Measurements from ENCODE around the gene KCNK4. TPM values are rescaled to one million over a fixed set of nuclear protein-coding genes. Genes with fewer than 3 reads are reported as not detected.

The KCNK4 gene
- total RNA-seq, 1 experiment from 2014 or later: 0.28 TPM

- Histone ChIP-seq H4K91ac (ENCODE audit: insufficient read length, low read depth, low read length) (no peak overlapping the region), H3K23ac (ENCODE audit: insufficient read length, low read depth, low read length) (no peak overlapping the region), H2BK5ac (ENCODE audit: insufficient read length, low read length) (no peak overlapping the region), H3T11ph (ENCODE audit: low read length) (no peak overlapping the region), H3K9ac (ENCODE audit: extremely low read depth, insufficient read length, low read length) (no peak overlapping the region), H2AFZ (ENCODE audit: low read length) (no peak overlapping the region), H2BK15ac (ENCODE audit: low read depth, low read length) (no peak overlapping the region), H2AK5ac (ENCODE audit: insufficient read length, low read length) (no peak overlapping the region), H4K8ac (replicated peaks; ENCODE audit: insufficient read length, low read depth, low read length) (no peak overlapping the region), H3K27me3 (ENCODE audit: insufficient read depth, low read length) (no peaks in the 10 kb centered on the region), H3K18ac (ENCODE audit: insufficient read length, low read depth, low read length) (no peak overlapping the region), H4K5ac (ENCODE audit: insufficient read length, low read depth, low read length) (no peak overlapping the region), H3K4me1 (ENCODE audit: insufficient read depth, low read length) (no peaks in the 10 kb centered on the region; the same call in 1 of the 2 replicates), H3K4ac (ENCODE audit: low read depth, low read length) (no peak overlapping the region), H3K79me1 (ENCODE audit: insufficient read depth, low read depth, low read length, poor library complexity, severe bottlenecking) (no peaks in the 10 kb centered on the region), H3K14ac (ENCODE audit: insufficient read depth, low read length) (no peak overlapping the region), H2BK120ac (ENCODE audit: low read depth, low read length, poor library complexity, severe bottlenecking) (no peak overlapping the region), H4K20me1 (ENCODE audit: control insufficient read depth, insufficient read depth, insufficient read length) (peaks cover 2% of the 10 kb centered on the region), H3K23me2 (ENCODE audit: insufficient read length, low read depth, low read length, poor library complexity, severe bottlenecking) (peaks cover 3% of the 10 kb centered on the region), H3K27ac (ENCODE audit: insufficient read length, low read depth, low read length) (no peak overlapping the region), H3K56ac (ENCODE audit: insufficient read length, low read depth, low read length) (no peak overlapping the region), H2BK20ac (ENCODE audit: low read depth, low read length, poor library complexity, severe bottlenecking) (no peak overlapping the region), H3K79me2 (ENCODE audit: insufficient read depth, low read length) (no peaks in the 10 kb centered on the region), H3K9me3 (ENCODE audit: control insufficient read depth, low read depth, low read length) (no peaks in the 10 kb centered on the region), H2BK12ac (ENCODE audit: insufficient read length, low read depth, low read length) (no peak overlapping the region), H3K4me2 (ENCODE audit: insufficient read depth, insufficient read length, low read length) (no peak overlapping the region)
- H3K4me3 Mint-ChIP-seq: peak overlapping the region in 1 of 2 experiments; percentile 65; a peak in 2 of 5 replicates
- no peak for DNase-seq
- H3K9me3 Mint-ChIP-seq: no peaks in the 10 kb centered on the region
- peaks cover 29 to 34% of the 10 kb centered on the region in 2 experiments for H3K4me1 Mint-ChIP-seq
- H3K27me3 Mint-ChIP-seq (ENCODE audit: low read depth): no peaks in the 10 kb centered on the region
- no peak for TF ChIP-seq CTCF (conservative IDR thresholded peaks at IDR 0.05)
- no CpG with 5 or more reads among the region's 5 CpGs for WGBS (ENCODE audit: extremely low coverage, insufficient read length, low lambda C conversion rate)
- H3K36me3 Mint-ChIP-seq (ENCODE audit: insufficient read depth in 1 of 3, low read depth in 3 of 3): peaks cover 15 to 32% (median 31%) of the 10 kb centered on the region in 3 experiments; a peak in 6 of 7 replicates
- H3K27ac Mint-ChIP-seq: peak overlapping the region in 2 of 3 experiments; percentile 57 to 60; a peak in 4 of 7 replicates
Observed at GRCh38 chr11:64321026-64321425, 29.9 kb downstream of the KCNK4 start.

All from H9 (cell line).